HG02981 (cell line): Measurements from ENCODE around the gene NAIF1.
A peak's percentile ranks its signal among the peaks of the same experiment; 100 is the strongest.
"Not testable (repeated sequence)": the region's sequence is repeated elsewhere in the genome, so short reads cannot be mapped to it uniquely, and the experiment has no call there.

Experiments used
- ATAC-seq: cut with Tn5 transposase; IDR thresholded peaks from one replicate; pipeline ENCODE4 v1.9.1; 2021; ENCODE audit warnings: mild to moderate bottlenecking, moderate library complexity; ENCODE audit not compliant: unreplicated experiment

The NAIF1 gene

GRCh38 chr9:128066713-128067644, at the start of gene NAIF1:
Gene NAIF1, minus strand, starts transcription at chr9:128067320. Its CDS starts 219 bp downstream, at chr9:128067101.
- peak; percentile 64 for ATAC-seq

GRCh38 chr9:128116104-128117083, 49.3 kb upstream of the NAIF1 start:
- no peak for ATAC-seq

- no peak for ATAC-seq
These were observed 48.3 kb upstream of the NAIF1 start for GRCh38 chr9:128115187-128116103.

GRCh38 chr9:128114326-128115186, 47.4 kb upstream of the NAIF1 start:
- ATAC-seq = no peak

- ATAC-seq = no peak
These were observed 46.6 kb upstream of the NAIF1 start for GRCh38 chr9:128113526-128114325.

GRCh38 chr9:128111726-128112125, 44.6 kb upstream of the NAIF1 start:
- ATAC-seq = not testable (repeated sequence)

GRCh38 chr9:128109050-128109709, 42.1 kb upstream of the NAIF1 start:
- ATAC-seq = no peak

- no peak for ATAC-seq
These were observed 41.3 kb upstream of the NAIF1 start for GRCh38 chr9:128108269-128109049.

- ATAC-seq = no peak
These were observed 40.5 kb upstream of the NAIF1 start for GRCh38 chr9:128107468-128108268.

GRCh38 chr9:128106940-128107467, 39.9 kb upstream of the NAIF1 start:
- ATAC-seq = no peak

GRCh38 chr9:128106181-128106939, 39.2 kb upstream of the NAIF1 start:
- no peak for ATAC-seq

GRCh38 chr9:128105538-128106175, 38.5 kb upstream of the NAIF1 start:
- no peak for ATAC-seq

GRCh38 chr9:128104171-128104618, 37.1 kb upstream of the NAIF1 start:
- ATAC-seq = no peak

- no peak for ATAC-seq
These were observed 36.5 kb upstream of the NAIF1 start for GRCh38 chr9:128103589-128103962.
